Smooth muscle cell (in vitro differentiated cells): ENCODE results near the gene KLRK1. TPM values are rescaled to one million over a fixed set of nuclear protein-coding genes. Genes with fewer than 3 reads are reported as not detected.
"Not testable (repeated sequence)": the region's sequence is repeated elsewhere in the genome, so short reads cannot be mapped to it uniquely, and the experiment has no call there.

Source experiments
- DNase-seq: peaks from one replicate; lab custom pipeline; 2025; ENCODE audit not compliant: unreplicated experiment; lab: John Stamatoyannopoulos, UW
- H2AFZ ChIP-seq: fragments of 200-600 bp; sonication (generic); 2 replicates; pipeline ENCODE4 v1.6.0; 2016; ENCODE audit warnings: antibody characterized with exemption, low read depth, mild to moderate bottlenecking
- H3F3A ChIP-seq: fragments of 200-600 bp; sonication (generic); 2 replicates; pipeline ENCODE4 v1.6.0; 2017; ENCODE audit warnings: antibody characterized with exemption, low read depth
- H3K27ac ChIP-seq: fragments of 200-600 bp; sonication (generic); 2 replicates; pipeline ENCODE4 v1.5.1; 2016; ENCODE audit warnings: low read depth, mild to moderate bottlenecking
- H3K27me3 ChIP-seq: fragments of 200-600 bp; sonication (generic); 2 replicates; pipeline ENCODE4 v1.6.1; 2016; ENCODE audit warnings: low read depth, mild to moderate bottlenecking
- H3K36me3 ChIP-seq: fragments of 200-600 bp; sonication (generic); 2 replicates; pipeline ENCODE4 v1.5.1; 2016; ENCODE audit warnings: low read depth
- H3K4me1 ChIP-seq: fragments of 200-600 bp; sonication (generic); 2 replicates; pipeline ENCODE4 v1.5.1; 2016; ENCODE audit warnings: low read depth
- H3K4me2 ChIP-seq: fragments of 200-600 bp; sonication (generic); 2 replicates; pipeline ENCODE4 v1.6.0; 2016; ENCODE audit warnings: mild to moderate bottlenecking
- H3K4me3 ChIP-seq: fragments of 200-600 bp; sonication (generic); 2 replicates; pipeline ENCODE4 v1.5.1; 2016; ENCODE audit warnings: mild to moderate bottlenecking
- H3K79me2 ChIP-seq: fragments of 200-600 bp; sonication (generic); 2 replicates; pipeline ENCODE4 v1.6.0; 2016; ENCODE audit warnings: low read depth, mild to moderate bottlenecking
- H3K9ac ChIP-seq: fragments of 200-600 bp; sonication (generic); 2 replicates; pipeline ENCODE4 v1.6.0; 2016; ENCODE audit warnings: low read depth
- H3K9me3 ChIP-seq: fragments of 200-600 bp; sonication (generic); replicated peaks from 2 replicates; pipeline ENCODE4 v1.5.1; 2016; ENCODE audit warnings: low read depth
- H4K20me1 ChIP-seq: fragments of 200-600 bp; sonication (generic); 2 replicates; pipeline ENCODE4 v1.6.0; 2016; ENCODE audit warnings: low read depth
- CTCF ChIP-seq: fragments of 200-600 bp; sonication (generic); IDR thresholded peaks from 2 replicates; pipeline ENCODE4 v1.5.1; 2017; ENCODE audit warnings: borderline replicate concordance, mild to moderate bottlenecking, antibody characterized with exemption; ENCODE audit not compliant: insufficient read depth, poor library complexity, severe bottlenecking
- WGBS: methylation state at CpG from one replicate; pipeline ENCODE4 v1.1.7; 2016; ENCODE audit warnings: low lambda C conversion rate; 5-methylcytosine and 5-hydroxymethylcytosine counted together
- polyA plus RNA-seq: library from polyadenylated mRNA; unstranded; fragments of >200 nt; fragmentation: Nextera tagmentation; extraction: Ambion mirVana; gene quantifications from 2 replicates; pipeline ENCODE4 v1.2.1, GENCODE V29; 2016
- total RNA-seq: library from RNA; depleted of rRNA; stranded (reverse); fragments of >200 nt; gene quantifications from 2 replicates; pipeline ENCODE4 v1.2.3, GENCODE V29; 2014

KLRK1 gene
- total and polyA plus RNA-seq, 2 experiments from 2014 or later: not detected

GRCh38 chr12:10372559-10372958 is 17.3 kb downstream of the KLRK1 start:
- Histone ChIP-seq H3K79me2 (no peaks in the 10 kb centered on the region), H3K4me3 (no peak overlapping the region), H3F3A (no peaks in the 10 kb centered on the region), H3K9ac (no peak overlapping the region), H2AFZ (no peak overlapping the region), H3K36me3 (no peaks in the 10 kb centered on the region), H3K27me3 (no peaks in the 10 kb centered on the region), H4K20me1 (no peaks in the 10 kb centered on the region), H3K4me2 (no peak overlapping the region), H3K4me1 (no peaks in the 10 kb centered on the region), H3K9me3 (no peaks in the 10 kb centered on the region), H3K27ac (no peak overlapping the region)
- no peak for DNase-seq
- TF ChIP-seq CTCF: no peak
- 82% methylated on average over 1 of the region's 1 CpG for WGBS

DNA sequence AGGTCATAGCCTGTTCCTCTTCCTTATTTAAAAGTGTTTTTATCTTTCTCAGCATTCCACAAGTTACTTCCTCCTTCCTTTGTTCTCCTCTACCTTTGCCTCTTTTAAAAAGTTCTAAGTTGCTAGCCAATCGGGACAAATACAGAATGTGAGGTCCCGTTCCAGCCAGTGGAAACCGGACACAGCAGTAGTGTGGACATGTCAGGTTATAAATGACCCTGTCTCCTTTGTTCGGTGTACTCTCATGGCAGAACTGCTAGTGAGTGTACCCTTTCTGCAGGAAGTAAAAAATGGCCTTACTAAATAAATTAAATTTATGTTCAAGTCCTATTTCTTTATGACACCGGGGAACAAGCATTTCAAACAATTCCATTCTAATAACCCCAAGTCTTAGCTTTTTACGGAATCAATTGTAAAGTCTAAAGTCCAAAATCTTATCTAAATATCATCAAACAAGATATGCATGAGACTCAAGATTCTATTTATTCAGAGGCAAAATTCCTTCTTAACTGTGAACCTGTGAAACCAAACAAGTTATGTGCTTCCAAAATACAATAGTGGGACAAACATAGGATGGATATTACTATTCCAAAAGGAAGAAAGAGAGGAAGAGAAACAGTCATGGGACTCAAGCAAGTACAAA is 17.8 kb downstream of the KLRK1 start:
- H2AFZ ChIP-seq, H3K27ac ChIP-seq, H3K4me2 ChIP-seq, H3F3A ChIP-seq, H3K9me3 ChIP-seq, H3K36me3 ChIP-seq, DNase-seq, H3K4me1 ChIP-seq, H3K9ac ChIP-seq, H4K20me1 ChIP-seq, H3K79me2 ChIP-seq, H3K27me3 ChIP-seq, H3K4me3 ChIP-seq: not testable (repeated sequence)
- 97% methylated on average over 6 of the region's 6 CpGs for WGBS

- Histone ChIP-seq H3K9me3 (no peaks in the 10 kb centered on the region), H3K79me2 (no peaks in the 10 kb centered on the region), H3K4me1 (peaks cover 10% of the 10 kb centered on the region), H3F3A (no peaks in the 10 kb centered on the region), H3K4me3 (no peak overlapping the region), H3K27ac (no peak overlapping the region), H2AFZ (no peak overlapping the region), H3K9ac (no peak overlapping the region), H4K20me1 (no peaks in the 10 kb centered on the region), H3K36me3 (no peaks in the 10 kb centered on the region), H3K27me3 (no peaks in the 10 kb centered on the region), H3K4me2 (no peak overlapping the region)
- no peak for TF ChIP-seq CTCF
- WGBS: 94% methylated on average over 8 of the region's 8 CpGs
- no peak for DNase-seq
Measured at GRCh38 chr12:10369557-10370415, 20.1 kb downstream of the KLRK1 start.

- TF ChIP-seq CTCF: no peak
- 96% methylated on average over 10 of the region's 10 CpGs for WGBS
- no peak overlapping the region for H3K4me3 ChIP-seq
Measured at GRCh38 chr12:10368206-10369171, 21.4 kb downstream of the KLRK1 start.

DNA sequence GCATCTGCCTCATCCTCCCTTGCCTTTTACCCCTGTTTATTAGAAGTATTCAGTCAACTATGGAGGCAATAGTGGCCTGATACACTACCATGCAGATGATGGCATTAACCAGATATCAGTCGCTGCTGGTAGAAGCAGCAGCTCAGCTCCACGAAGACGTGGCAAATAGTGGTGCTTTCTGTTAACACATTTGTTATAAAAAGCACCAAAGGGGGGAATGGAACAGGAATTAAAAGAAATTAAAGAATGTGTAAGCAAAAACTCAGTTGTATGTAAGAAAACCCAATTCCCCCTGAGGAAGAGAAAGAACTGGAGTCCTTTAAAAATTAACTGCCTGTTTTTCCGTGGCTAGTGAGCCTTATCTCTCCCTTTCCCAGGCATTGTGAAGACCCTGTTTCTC is 22.1 kb downstream of the KLRK1 start:
- not testable (repeated sequence) for H3K27me3 ChIP-seq, H4K20me1 ChIP-seq, H2AFZ ChIP-seq, H3K4me3 ChIP-seq, H3K9ac ChIP-seq, H3K27ac ChIP-seq, DNase-seq, H3K36me3 ChIP-seq, H3K9me3 ChIP-seq, H3F3A ChIP-seq, H3K4me2 ChIP-seq, H3K79me2 ChIP-seq
- WGBS: 72% methylated on average over 4 of the region's 4 CpGs
- peaks cover 23% of the 10 kb centered on the region for H3K4me1 ChIP-seq

More at GRCh38 chr12:10368206-10369171, 21.4 kb downstream of the KLRK1 start:
- no peak overlapping the region for H3K9ac ChIP-seq
- H3K4me2 ChIP-seq: no peak overlapping the region
- peaks cover 18% of the 10 kb centered on the region for H3K4me1 ChIP-seq
- no peaks in the 10 kb centered on the region for H3K9me3 ChIP-seq
- no peaks in the 10 kb centered on the region for H3K36me3 ChIP-seq
- peaks cover 2% of the 10 kb centered on the region for H3F3A ChIP-seq
- H3K27ac ChIP-seq: no peak overlapping the region
- no peaks in the 10 kb centered on the region for H3K79me2 ChIP-seq
- no peak for DNase-seq
- H4K20me1 ChIP-seq: no peaks in the 10 kb centered on the region
- H2AFZ ChIP-seq: no peak overlapping the region
- H3K27me3 ChIP-seq: no peaks in the 10 kb centered on the region
